Activated CD4-positive, alpha-beta T cell treated with anti-CD3 and anti-CD28 coated beads, Interleukin-2, Interleukin-6, amounts not matched to agents 100 ng/mL and 50 ng/mL, durations not matched to agents 16 hours and 8 hours (primary cell): ENCODE data around the gene ZNF451.

ENCODE experiments used
- DNase-seq: peaks from one replicate; pipeline ENCODE4 v3.0.0-alpha.2; 2020

The ZNF451 gene

DNA sequence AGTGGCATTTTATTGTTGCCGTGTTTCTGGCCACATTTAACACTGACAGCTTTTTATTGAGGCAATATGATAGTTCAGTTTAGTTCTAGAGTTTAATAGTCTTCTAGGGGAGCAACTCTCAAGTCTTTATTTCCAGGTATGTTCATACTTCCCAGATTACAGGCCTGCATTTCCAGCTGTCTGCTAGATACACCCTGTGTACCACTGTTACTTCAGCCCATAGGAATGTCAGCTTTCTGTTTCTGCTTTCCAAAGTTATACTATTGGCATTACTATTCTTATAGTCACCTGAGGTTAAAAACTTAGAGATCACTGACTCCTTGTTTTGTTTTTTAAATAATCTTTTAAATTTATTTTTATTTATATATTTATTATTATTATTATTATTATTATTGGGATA is 7.6 kb downstream of the ZNF451 start:
- no peak for DNase-seq

- DNase-seq = no peak
Observed at GRCh38 chr6:57102976-57103375, 13.0 kb downstream of the ZNF451 start.

- DNase-seq = no peak
Observed at GRCh38 chr6:57104336-57104735, 14.3 kb downstream of the ZNF451 start.

GRCh38 chr6:57106990-57107389 is 17.0 kb downstream of the ZNF451 start:
- no peak for DNase-seq

GRCh38 chr6:57108691-57109090 is 18.7 kb downstream of the ZNF451 start:
- DNase-seq = no peak

DNA sequence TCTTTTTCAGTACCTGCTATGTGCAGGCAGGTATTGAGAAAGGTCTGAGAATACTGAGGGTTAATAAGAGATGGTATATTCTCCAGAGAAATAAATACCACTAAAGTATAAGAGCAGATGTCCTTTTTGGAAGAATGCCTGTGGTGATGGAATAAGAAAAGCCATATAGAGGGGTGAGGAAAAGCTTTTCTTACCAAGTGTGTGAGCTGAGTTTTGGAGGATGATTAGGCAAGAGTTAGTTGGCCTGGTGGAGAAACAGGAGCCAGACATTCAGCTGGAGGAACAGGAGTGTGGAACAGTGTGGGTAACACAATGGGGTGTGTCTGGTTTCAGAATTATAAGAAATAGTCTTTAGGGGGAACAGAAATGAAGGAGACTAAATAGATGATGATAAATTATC is 19.9 kb downstream of the ZNF451 start:
- no peak for DNase-seq

DNA sequence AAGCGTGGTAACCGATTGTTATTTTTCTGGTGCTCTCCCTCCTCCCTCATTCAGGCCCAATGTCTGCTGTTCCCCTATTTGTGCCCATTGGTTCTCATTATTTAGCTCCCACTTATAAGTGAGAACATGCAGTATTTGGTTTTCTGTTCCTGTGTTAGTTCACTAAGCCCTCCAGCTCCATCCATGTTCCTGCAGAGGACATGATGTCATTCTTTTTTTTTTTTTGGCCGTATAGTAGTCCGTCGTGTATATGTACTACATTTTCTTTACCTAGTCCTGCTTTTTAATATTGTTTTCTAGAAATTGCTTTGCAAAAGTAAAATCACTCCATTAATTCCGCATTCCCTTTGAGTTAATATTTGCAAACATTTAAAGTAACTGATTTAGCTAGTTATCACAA is 23.1 kb downstream of the ZNF451 start:
- no peak for DNase-seq

DNA sequence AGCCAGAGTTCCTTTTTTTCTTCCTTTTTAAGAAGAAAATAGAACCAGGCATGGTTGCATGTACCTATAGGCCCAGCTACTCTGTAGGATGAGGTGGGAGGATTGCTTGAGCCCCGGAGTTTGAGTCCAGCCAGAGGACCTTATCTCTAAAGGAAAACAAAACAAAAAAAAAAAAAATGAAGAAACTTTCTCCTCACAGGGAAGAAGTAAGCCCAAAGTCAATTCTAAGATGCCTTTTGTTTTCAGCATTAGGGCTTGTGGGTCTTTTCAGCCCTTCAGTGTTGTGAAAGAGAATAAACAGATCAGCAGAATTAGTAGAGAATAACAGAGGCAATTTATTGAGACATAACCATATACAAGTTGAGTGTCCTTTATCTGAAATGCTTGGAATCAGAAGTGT is 26.8 kb downstream of the ZNF451 start:
- DNase-seq = no peak

- no peak for DNase-seq
Observed at GRCh38 chr6:57117796-57118195, 27.8 kb downstream of the ZNF451 start.

GRCh38 chr6:57123111-57123510 is 33.1 kb downstream of the ZNF451 start:
- DNase-seq = no peak

DNA sequence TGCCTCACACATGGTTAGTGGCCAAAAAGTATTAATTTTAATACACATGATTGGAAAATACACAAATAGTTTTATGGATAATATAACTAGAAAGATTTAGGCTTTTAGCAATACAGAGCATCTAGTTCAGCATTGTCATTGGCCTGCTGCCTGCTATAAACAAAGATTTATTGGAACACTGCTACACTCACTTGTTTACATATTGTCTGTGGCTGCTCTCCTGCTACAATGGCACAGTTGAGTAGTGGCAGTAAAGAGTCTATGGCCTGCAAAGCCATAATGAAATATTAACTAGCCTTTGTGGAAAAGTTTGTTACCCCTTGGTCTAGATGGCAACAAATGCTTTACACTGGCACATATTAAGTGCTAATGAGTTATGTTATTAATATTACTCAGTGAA is 37.8 kb downstream of the ZNF451 start:
- no peak for DNase-seq

GRCh38 chr6:57130661-57131177 is 40.7 kb downstream of the ZNF451 start:
- no peak for DNase-seq

DNA sequence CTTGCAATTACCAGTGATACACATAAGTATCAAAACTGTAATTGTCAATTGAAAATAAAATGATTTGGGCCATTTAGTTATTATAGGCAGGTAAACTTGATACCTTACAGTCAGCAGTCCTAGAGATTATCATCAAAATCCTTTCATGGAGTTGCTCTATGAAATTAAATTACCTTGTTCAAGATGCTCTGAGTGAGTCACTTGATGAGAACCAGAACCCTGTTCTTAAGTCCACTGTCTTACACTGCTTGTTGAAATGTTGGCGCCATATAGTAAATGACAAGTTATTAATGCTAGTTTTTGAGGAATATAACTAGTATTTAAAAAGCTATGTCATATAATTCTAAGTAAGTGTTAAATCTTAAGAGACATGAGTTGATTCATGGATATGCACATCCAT is 45.0 kb downstream of the ZNF451 start:
- DNase-seq = no peak

DNA sequence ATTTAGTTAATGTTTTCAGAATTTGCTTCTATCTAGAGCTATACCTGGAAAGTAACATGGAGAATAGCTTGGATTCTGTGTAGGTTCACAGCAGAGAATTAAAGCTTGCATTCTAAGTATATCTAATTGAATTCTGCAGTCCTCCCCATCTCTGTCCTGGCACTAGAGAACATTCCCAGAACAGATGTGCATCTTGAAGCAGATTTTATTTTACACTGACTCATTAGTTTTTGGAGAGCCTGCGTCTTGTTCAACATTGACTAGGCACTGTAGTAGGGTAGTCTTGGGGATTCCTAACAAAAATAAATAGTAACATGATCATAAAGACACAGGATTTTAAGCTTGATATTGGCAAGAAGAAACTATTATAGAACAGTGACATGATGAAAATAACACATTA is 45.9 kb downstream of the ZNF451 start:
- DNase-seq = no peak

DNA sequence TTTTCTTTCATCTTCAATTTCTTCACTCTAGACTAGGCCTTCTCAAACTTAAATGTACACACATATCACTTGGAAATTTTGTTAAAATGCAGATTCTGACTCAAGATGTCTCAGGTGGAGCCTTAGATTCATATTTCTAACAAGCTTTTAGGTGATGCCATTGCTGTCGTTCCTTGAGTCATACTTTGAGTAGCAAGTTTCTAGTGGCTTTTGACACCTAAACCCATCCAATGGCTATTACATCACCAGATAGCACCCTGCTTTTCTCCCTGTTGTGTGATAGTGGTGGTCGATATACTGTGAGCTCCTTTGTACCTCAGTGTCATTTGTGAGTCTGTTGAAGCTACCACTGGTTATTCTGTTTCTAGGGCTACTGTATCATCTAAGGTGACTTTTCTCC is 47.4 kb downstream of the ZNF451 start:
- DNase-seq = peak; percentile 70

- DNase-seq = no peak
Observed at GRCh38 chr6:57138026-57138425, 48.0 kb downstream of the ZNF451 start.

DNA sequence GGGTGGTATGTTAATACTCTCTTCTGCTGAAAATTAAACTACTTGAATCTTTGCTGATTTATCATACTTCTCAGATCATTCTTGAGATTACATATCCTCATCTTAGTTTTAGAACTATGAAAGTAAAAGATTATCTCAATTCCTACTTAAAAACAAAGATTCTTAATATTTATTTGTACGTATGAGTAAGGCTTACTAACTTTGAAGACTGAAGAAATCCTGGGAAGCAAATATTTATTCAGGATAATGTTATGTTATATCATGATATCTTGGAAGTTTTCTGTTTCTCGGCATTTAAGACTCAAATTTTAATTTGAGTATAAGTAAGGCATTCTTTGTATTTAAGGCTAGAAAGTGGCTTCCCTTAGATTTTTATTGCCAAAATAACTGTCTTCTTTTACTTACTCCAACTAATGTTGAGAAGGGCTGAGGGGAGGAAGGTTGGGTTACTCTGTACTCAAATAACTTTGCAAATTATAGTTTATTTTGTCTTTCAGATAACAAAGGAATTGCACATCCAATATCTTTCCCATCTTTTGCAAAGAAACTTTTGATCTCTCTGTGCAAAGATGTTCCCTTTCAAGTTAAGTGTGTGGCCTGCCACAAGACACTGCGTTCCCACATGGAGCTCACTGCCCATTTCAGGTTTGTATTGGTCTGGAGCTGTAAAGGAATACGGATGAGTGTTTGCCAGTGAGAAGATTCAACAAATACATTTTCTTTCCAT is 51.6 kb downstream of the ZNF451 start:
- DNase-seq = no peak

- DNase-seq = no peak
Observed at GRCh38 chr6:57142178-57142525, 52.2 kb downstream of the ZNF451 start.

DNA sequence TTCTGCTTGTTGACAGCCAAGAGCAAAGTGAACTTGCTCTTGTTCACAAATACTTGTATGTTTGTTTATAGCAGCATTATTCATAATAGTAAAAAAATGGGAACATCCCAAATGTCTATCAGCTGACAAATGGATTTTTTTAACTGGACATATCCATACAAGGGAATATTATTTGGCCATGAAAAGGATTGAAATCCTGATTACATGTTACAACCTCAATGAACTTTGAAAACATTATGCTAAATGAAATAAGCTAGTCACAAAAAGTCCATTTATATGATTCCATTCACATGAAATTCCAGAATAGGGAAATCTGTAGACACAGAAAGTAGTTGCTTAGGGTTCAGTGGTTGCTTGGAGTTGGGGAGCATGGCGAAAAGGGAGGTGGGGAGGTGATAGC is 53.7 kb downstream of the ZNF451 start:
- DNase-seq = no peak

- DNase-seq = no peak
Observed at GRCh38 chr6:57147401-57147800, 57.4 kb downstream of the ZNF451 start.

DNA sequence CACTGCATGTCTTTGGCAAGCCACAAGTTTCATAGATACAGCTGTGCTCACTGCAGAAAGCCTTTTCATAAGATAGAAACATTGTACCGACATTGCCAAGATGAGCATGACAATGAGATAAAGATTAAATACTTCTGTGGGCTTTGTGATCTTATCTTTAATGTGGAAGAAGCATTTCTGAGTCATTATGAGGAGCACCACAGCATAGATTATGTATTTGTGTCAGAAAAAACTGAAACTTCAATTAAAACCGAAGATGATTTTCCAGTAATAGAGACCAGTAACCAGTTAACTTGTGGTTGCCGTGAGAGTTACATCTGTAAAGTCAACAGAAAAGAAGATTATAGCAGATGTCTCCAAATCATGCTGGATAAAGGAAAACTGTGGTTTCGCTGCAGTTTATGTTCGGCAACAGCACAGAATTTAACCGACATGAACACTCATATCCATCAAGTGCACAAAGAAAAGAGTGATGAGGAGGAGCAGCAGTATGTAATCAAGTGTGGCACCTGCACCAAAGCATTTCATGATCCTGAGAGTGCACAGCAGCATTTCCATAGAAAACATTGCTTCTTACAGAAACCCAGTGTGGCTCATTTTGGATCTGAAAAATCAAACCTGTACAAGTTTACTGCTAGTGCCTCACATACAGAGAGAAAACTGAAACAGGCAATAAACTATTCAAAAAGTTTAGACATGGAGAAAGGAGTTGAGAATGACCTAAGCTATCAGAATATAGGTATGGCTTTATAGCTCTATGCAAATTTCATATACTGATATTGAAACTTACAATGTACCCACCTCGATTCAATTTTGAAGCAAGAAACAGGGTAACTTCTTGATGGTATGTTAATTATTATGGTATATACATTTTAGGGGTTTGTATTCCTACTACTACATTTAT is 58.2 kb downstream of the ZNF451 start:
- peak; percentile 71 for DNase-seq

- DNase-seq = no peak
Observed at GRCh38 chr6:57158658-57159057, 68.7 kb downstream of the ZNF451 start.

GRCh38 chr6:57159127-57159526 is 69.1 kb downstream of the ZNF451 start:
- DNase-seq = no peak

- DNase-seq = no peak
Observed at GRCh38 chr6:57162028-57162427, 72.0 kb downstream of the ZNF451 start.
